Ovary (tissue), 3 donors: Measurements from ENCODE around the gene ARFRP1.

Experiments used
- EP300 ChIP-seq: sonication (generic); formaldehyde crosslinking; IDR thresholded peaks from one replicate; pipeline ENCODE4 v1.6.1; 2017; ENCODE audit warnings: antibody characterized with exemption
- TF ChIP-seq, protein P1 (sequence below), 3 donors: fragments of 450-650 bp in 2 of 3; fragments of 200-600 bp in 1 of 3; IDR thresholded peaks; one replicate each; pipeline versions ENCODE4 v1.5.1 to v1.8.0; 2016 to 2022; ENCODE audit warnings: antibody characterized with exemption in 3 of 3, mild to moderate bottlenecking in 1 of 3
- donor health status: DM: no; HTN: no; CAD: no.

DNA sequence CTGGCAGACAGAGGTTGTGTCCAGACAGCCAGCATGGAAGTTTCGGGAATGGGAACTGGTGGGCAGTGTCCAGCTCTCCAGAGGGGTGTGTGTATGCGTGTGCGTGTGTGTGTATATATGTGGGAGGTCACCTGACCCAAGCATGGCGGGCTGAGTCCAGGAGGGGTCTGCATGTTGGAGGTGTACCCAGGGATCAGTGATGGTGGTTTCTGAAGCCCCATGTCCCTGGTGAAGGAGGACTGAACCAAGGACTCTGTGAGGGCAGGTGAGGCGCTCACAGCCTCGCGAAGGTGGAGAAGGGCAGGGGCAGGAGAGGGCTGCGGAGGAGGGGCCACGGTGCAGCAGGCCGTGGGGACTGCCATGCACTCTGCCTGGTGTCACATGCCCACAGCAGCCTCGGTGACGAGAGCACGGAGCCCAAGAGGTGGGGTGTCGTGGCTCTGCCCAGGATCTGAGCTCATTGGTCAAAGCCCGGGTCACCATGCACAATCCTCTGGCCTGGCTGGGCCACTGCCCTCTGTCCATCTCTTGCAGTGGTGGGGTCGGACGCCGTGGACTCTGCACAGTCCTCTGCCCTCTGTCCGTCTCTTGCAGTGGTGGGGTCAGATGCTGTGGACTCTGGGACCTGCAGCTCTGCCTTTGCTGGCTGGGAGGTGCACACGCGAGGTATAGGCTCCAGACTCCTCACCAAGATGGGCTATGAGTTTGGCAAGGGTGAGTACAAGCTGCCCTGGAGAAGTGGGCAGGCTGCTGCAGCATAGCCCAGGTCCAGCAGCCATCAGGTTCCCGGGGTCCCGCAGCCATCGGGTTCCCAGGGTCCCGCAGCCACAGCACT lies 26.6 kb upstream of the ARFRP1 start:
- no peak for TF ChIP-seq EP300
- TF ChIP-seq, protein P1, sequence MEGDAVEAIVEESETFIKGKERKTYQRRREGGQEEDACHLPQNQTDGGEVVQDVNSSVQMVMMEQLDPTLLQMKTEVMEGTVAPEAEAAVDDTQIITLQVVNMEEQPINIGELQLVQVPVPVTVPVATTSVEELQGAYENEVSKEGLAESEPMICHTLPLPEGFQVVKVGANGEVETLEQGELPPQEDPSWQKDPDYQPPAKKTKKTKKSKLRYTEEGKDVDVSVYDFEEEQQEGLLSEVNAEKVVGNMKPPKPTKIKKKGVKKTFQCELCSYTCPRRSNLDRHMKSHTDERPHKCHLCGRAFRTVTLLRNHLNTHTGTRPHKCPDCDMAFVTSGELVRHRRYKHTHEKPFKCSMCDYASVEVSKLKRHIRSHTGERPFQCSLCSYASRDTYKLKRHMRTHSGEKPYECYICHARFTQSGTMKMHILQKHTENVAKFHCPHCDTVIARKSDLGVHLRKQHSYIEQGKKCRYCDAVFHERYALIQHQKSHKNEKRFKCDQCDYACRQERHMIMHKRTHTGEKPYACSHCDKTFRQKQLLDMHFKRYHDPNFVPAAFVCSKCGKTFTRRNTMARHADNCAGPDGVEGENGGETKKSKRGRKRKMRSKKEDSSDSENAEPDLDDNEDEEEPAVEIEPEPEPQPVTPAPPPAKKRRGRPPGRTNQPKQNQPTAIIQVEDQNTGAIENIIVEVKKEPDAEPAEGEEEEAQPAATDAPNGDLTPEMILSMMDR (IDR thresholded peaks at IDR 0.05) = no peak
